Measurements from ENCODE around the gene FCGR3B. TPM values are rescaled to one million over a fixed set of nuclear protein-coding genes. Genes with fewer than 3 reads are reported as not detected.

FCGR3B gene
- not detected in 2 replicates for total RNA-seq

DNA sequence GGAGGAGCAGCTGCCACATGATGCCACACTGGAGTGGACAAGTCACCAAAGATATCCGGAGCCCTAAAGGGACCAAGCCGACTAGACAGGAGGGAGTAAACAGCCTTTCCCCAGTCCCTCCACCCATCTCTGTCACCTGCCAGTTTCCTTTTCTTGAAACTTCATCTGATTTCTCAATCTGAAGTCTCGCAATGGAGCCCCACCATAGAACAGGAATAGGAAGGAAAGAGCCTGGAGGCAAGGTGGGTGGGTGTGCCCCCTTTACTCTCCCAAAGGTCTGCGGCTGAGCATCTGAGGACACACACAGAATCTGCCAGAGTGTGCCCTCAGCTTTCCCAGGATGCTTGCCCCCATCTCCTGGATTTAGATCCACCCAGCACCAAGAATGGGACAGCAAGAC, at the start of gene FCGR3B:
TSS of gene FCGR3B (minus strand) at position 101 of the 400 bp plus-strand sequence. CDS start at position 19, 82 bp downstream.

DNA sequence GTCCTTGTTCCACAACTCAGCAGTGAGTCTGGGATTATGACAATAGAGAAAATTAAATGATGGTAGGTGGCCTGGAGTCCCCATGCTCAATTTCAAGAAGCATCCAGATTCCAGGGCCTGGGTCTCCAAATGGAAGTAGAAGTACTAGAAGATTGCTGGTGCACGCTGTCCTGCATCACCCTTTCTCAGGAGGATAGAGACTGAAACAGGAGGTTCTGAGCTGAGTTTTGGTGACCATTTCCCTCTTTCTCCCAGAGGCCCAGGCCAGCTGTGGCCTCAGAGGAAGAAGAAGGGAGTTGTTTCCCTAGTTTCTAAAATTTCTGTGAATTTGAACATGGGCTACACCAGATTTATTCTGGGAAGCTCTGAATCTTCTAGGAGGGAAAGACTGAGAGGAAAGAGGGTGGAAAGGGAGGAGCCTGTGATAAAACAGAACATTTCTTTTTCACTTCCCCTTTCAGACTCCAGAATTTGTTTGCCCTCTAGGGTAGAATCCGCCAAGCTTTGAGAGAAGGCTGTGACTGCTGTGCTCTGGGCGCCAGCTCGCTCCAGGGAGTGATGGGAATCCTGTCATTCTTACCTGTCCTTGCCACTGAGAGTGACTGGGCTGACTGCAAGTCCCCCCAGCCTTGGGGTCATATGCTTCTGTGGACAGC, 31.8 kb upstream of the FCGR3B start, which contains the start of gene FCGR2B:
TSS of gene FCGR2B (plus strand) at position 460 of the 656 bp plus-strand sequence. CDS start at position 559, 99 bp downstream.

Other genes with a start within 250 kb of the FCGR3B start
- 2.5 and 3.0 TPM in 2 replicates for gene FCGR2A, start 125.7 kb downstream of the FCGR3B start, total RNA-seq
- gene HSPA6, start 106.6 kb downstream of the FCGR3B start, total RNA-seq = 4.4 and 8.4 TPM in 2 replicates
- not detected in 2 replicates for gene FCGR3A, start 81.4 kb downstream of the FCGR3B start, total RNA-seq
- gene FCGR2B, start 32.0 kb upstream of the FCGR3B start, total RNA-seq = not detected in 2 replicates
- 0.32 and 0.86 TPM in 2 replicates for gene FCRLA, start 76.1 kb upstream of the FCGR3B start, total RNA-seq
- gene FCRLB, start 90.4 kb upstream of the FCGR3B start, total RNA-seq = 0.69 and 1.6 TPM in 2 replicates
- 28.5 and 31.2 TPM in 2 replicates for gene DUSP12, start 118.6 kb upstream of the FCGR3B start, total RNA-seq
- 11.2 and 12.9 TPM in 2 replicates for gene ATF6, start 135.1 kb upstream of the FCGR3B start, total RNA-seq

Measured in bronchial smooth muscle cell (primary cell).